Keratinocyte (primary cell): ENCODE measurements around the gene DOK5.

ENCODE experiments used
- CTCF ChIP-seq, 3 experiments: IDR thresholded peaks in 1 of 3; conservative IDR thresholded peaks in 1 of 3; optimal IDR thresholded peaks in 1 of 3; 2 replicates in 2 of 3; 3 replicates in 1 of 3; pipeline versions ENCODE3 to v1.5.1; 2011; ENCODE audit warnings: low read length in 3 of 3, mild to moderate bottlenecking in 3 of 3, moderate library complexity in 2 of 3, control low read depth in 1 of 3, inconsistent platforms in 1 of 3; ENCODE audit not compliant: insufficient read depth in 2 of 3; ENCODE audit errors: extremely low read depth in 1 of 3
- EZH2 ChIP-seq: IDR thresholded peaks from one replicate; pipeline ENCODE4 v1.6.1; 2012; ENCODE audit warnings: inconsistent platforms, mild to moderate bottlenecking, low read length, moderate library complexity

GRCh38 chr20:54526801-54527200 is 51.4 kb downstream of the DOK5 start:
- no peak for TF ChIP-seq CTCF (optimal IDR thresholded peaks at IDR 0.05 in 1 of 3, IDR thresholded peaks at IDR 0.05 in 1 of 3, conservative IDR thresholded peaks at IDR 0.05 in 1 of 3; ENCODE audit: extremely low read depth in 1 of 3, insufficient read depth in 2 of 3, low read length in 3 of 3)
- TF ChIP-seq EZH2 = no peak
